ENCODE measurements around the gene RPS16. TPM values are rescaled to one million over a fixed set of nuclear protein-coding genes. Genes with fewer than 3 reads are reported as not detected.
A peak's percentile ranks its signal among the peaks of the same experiment; 100 is the strongest.

Gene RPS16
- total and polyA plus RNA-seq, 2 of the 13 experiments (the other 11 are each of a cell fraction or from before 2014, with no cell fraction given), result 488 to 2,583 TPM

GRCh38 chr19:39413911-39414608, 21.7 kb downstream of the RPS16 start:
- ATAC-seq, result peak; percentile 35
- no peak overlapping the region for H2AFZ ChIP-seq (ENCODE audit: low read length)
- H3K4me2 ChIP-seq (ENCODE audit: low read depth, low read length), result peak overlapping the region; percentile 88
- in situ Hi-C loops (cut with HindIII; ENCODE audit: extremely low pct_ligation_motif_present, low pct_unique_long_range_greater_than_20kb) (no loop called here), intact Hi-C loops (cut with micrococcal nuclease; ENCODE audit: unreplicated experiment) (loop anchor here (5.0 to 10.0 kb wide), 3 partner anchors 72 to 292 kb away; partner anchors contain the start of genes EID2B and SAMD4B)
- WGBS (ENCODE audit: low lambda C conversion rate), result 43% methylated on average over 12 of the region's 18 CpGs
- peaks cover 15% of the 10 kb centered on the region for H3K79me2 ChIP-seq (ENCODE audit: insufficient read depth, low read length)
- ChIA-PET POLR2A (interaction anchor here (0.6 to 4.2 kb wide), 9 partner anchors 12 to 26 kb away, joined by 4 to 47 read pairs (median 8); partner anchors contain the start of genes MED29, PAF1 and RPS16), CTCF (ENCODE audit: low intra/inter-chr PET ratio, low total read pairs) (interaction anchor here (5.1 kb wide), 1 partner anchor 17 kb away, joined by 127 read pairs; no protein-coding TSS in a partner anchor)
- H4K20me1 ChIP-seq (ENCODE audit: insufficient read depth, low read length), result no peaks in the 10 kb centered on the region
- peak overlapping the region; percentile 65 to 97 (median 95) for H3K4me3 ChIP-seq (replicated peaks in 1 of 3; ENCODE audit: insufficient read depth in 1 of 3, low read depth in 2 of 3, low read length in 3 of 3)
- H3K9me3 ChIP-seq (ENCODE audit: low read length), result no peaks in the 10 kb centered on the region
- peak overlapping the region; percentile 76 for H3K9ac ChIP-seq (ENCODE audit: insufficient read depth, low read depth, low read length)
- BruUV-seq (replicated peaks), result no TSS peak
- H3K27me3 ChIP-seq (ENCODE audit: control insufficient read depth in 1 of 2, insufficient read depth in 2 of 2, low read length in 2 of 2), result no peaks in the 10 kb centered on the region
- peak; percentile 32 for DNase-seq (ENCODE audit: low spot score)
- peaks cover 4 to 8% of the 10 kb centered on the region in 2 experiments; a peak in 4 of 5 replicates for H3K36me3 ChIP-seq (replicated peaks in 1 of 2; ENCODE audit: control insufficient read depth in 1 of 2, insufficient read depth in 2 of 2, low read length in 2 of 2)
- peaks cover 47% of the 10 kb centered on the region for H3K4me1 ChIP-seq (ENCODE audit: insufficient read depth, low read length)
- peak; percentile 34 for FAIRE-seq
- H3K27ac ChIP-seq (ENCODE audit: extremely low read length, insufficient read depth, low read length), result peak overlapping the region; percentile 32
- TF ChIP-seq XRCC5 (optimal IDR thresholded peaks at IDR 0.05; ENCODE audit: low read length) (peak; percentile 83), ZNF33B (CRISPR knock-in tag; IDR thresholded peaks at IDR 0.05) (0 out of 2 replicates have a peak, but pooled peaks have one; percentile 44), ZNF839 (CRISPR knock-in tag; IDR thresholded peaks at IDR 0.05; ENCODE audit: borderline replicate concordance) (no peak), SAP130 (CRISPR knock-in tag; IDR thresholded peaks at IDR 0.05; ENCODE audit: low read depth) (peak; percentile 57), SNAI1 (CRISPR knock-in tag; IDR thresholded peaks at IDR 0.05; ENCODE audit: borderline replicate concordance) (no peak), ZNF567 (CRISPR knock-in tag; IDR thresholded peaks at IDR 0.05; ENCODE audit: borderline replicate concordance) (0 out of 2 replicates have a peak, but pooled peaks have one; percentile 75), MXD4 (CRISPR knock-in tag; IDR thresholded peaks at IDR 0.05) (no peak), HOXA3 (CRISPR knock-in tag; IDR thresholded peaks at IDR 0.05) (0 out of 2 replicates have a peak, but pooled peaks have one; percentile 19), ZNF550 (CRISPR knock-in tag; IDR thresholded peaks at IDR 0.05; ENCODE audit: borderline replicate concordance) (0 out of 2 replicates have a peak, but pooled peaks have one; percentile 41), NFYC (CRISPR knock-in tag; IDR thresholded peaks at IDR 0.05) (no peak), ZNF274 (CRISPR knock-in tag; IDR thresholded peaks at IDR 0.05) (peak; percentile 47; the same call in 1 of the 2 replicates), ZMAT3 (CRISPR knock-in tag; conservative IDR thresholded peaks at IDR 0.05) (0 out of 2 replicates have a peak, but pooled peaks have one; percentile 54), ZNF546 (CRISPR knock-in tag; conservative IDR thresholded peaks at IDR 0.05) (no peak), HOXD1 (CRISPR knock-in tag; IDR thresholded peaks at IDR 0.05) (no peak), AGO1 (IDR thresholded peaks at IDR 0.05; ENCODE audit: low read depth, low read length, poor library complexity, severe bottlenecking) (no peak), ZBTB3 (CRISPR knock-in tag; IDR thresholded peaks at IDR 0.05; ENCODE audit: borderline replicate concordance, low read depth) (0 out of 2 replicates have a peak, but pooled peaks have one; percentile 22), GATAD2A (CRISPR knock-in tag; IDR thresholded peaks at IDR 0.05) (0 out of 2 replicates have a peak, but pooled peaks have one; percentile 26), ZSCAN22 (CRISPR knock-in tag; IDR thresholded peaks at IDR 0.05) (no peak)
- TF ChIP-seq, protein P1, sequence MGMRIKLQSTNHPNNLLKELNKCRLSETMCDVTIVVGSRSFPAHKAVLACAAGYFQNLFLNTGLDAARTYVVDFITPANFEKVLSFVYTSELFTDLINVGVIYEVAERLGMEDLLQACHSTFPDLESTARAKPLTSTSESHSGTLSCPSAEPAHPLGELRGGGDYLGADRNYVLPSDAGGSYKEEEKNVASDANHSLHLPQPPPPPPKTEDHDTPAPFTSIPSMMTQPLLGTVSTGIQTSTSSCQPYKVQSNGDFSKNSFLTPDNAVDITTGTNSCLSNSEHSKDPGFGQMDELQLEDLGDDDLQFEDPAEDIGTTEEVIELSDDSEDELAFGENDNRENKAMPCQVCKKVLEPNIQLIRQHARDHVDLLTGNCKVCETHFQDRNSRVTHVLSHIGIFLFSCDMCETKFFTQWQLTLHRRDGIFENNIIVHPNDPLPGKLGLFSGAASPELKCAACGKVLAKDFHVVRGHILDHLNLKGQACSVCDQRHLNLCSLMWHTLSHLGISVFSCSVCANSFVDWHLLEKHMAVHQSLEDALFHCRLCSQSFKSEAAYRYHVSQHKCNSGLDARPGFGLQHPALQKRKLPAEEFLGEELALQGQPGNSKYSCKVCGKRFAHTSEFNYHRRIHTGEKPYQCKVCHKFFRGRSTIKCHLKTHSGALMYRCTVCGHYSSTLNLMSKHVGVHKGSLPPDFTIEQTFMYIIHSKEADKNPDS (CRISPR knock-in tag; IDR thresholded peaks at IDR 0.05), result no peak
- TF ChIP-seq, protein P2, sequence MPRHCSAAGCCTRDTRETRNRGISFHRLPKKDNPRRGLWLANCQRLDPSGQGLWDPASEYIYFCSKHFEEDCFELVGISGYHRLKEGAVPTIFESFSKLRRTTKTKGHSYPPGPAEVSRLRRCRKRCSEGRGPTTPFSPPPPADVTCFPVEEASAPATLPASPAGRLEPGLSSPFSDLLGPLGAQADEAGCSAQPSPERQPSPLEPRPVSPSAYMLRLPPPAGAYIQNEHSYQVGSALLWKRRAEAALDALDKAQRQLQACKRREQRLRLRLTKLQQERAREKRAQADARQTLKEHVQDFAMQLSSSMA (CRISPR knock-in tag; IDR thresholded peaks at IDR 0.05), result 0 out of 2 replicates have a peak, but pooled peaks have one; percentile 56
- TF ChIP-seq, protein P3, sequence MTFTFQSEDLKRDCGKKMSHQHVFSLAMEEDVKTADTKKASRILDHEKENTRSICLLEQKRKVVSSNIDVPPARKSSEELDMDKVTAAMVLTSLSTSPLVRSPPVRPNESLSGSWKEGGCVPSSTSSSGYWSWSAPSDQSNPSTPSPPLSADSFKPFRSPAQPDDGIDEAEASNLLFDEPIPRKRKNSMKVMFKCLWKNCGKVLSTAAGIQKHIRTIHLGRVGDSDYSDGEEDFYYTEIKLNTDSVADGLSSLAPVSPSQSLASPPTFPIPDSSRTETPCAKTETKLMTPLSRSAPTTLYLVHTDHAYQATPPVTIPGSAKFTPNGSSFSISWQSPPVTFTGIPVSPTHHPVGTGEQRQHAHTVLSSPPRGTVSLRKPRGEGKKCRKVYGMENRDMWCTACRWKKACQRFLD (CRISPR knock-in tag; IDR thresholded peaks at IDR 0.05; ENCODE audit: borderline replicate concordance), result no peak

Measured in HepG2 (cell line).